SU-DHL-6 (cell line): ENCODE data around the gene FBXL13.

Experiments
- EZH2phosphoT487 ChIP-seq: fragments of 200-600 bp; sonication (generic), shearing (Covaris generic); conservative IDR thresholded peaks from 2 replicates; pipeline ENCODE4 v1.6.1; 2018; ENCODE audit warnings: mild to moderate bottlenecking, antibody characterized with exemption, low read length, moderate library complexity, mixed read lengths
- TF ChIP-seq, protein P1 (sequence below): fragments of 200-600 bp; sonication (generic); IDR thresholded peaks from one replicate; pipeline ENCODE4 v1.5.1; 2017; ENCODE audit warnings: antibody characterized with exemption, mild to moderate bottlenecking, low read length, moderate library complexity; ENCODE audit not compliant: insufficient read depth, poor library complexity, severe bottlenecking

DNA sequence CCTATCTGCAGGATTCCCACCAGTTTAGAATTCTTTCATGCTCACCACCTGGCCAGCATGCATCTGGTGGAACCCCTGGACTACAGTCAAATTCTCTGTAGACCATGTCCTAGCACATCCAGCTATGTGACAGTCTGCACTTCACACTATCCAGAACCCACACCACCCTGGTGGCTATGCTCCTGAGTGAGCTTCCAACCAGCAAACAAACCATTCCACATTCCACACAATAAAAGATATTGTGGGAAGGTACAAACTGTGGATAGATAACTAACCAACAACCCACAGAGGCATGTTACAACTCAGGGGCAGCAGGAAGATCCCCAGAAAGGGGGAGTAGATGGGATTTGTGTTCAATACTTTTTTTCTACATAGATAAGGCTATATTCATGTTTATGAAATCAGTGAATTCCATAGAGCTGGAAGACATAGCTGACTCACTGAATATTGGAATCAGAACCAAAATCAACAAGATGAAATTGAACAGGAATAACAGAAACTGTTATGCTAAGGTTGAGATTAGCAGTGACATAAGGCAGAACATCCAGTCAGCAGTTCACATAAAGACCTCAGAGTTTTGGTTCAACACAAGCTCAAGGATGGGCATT, 89.3 kb downstream of the FBXL13 start:
- TF ChIP-seq, protein P1, sequence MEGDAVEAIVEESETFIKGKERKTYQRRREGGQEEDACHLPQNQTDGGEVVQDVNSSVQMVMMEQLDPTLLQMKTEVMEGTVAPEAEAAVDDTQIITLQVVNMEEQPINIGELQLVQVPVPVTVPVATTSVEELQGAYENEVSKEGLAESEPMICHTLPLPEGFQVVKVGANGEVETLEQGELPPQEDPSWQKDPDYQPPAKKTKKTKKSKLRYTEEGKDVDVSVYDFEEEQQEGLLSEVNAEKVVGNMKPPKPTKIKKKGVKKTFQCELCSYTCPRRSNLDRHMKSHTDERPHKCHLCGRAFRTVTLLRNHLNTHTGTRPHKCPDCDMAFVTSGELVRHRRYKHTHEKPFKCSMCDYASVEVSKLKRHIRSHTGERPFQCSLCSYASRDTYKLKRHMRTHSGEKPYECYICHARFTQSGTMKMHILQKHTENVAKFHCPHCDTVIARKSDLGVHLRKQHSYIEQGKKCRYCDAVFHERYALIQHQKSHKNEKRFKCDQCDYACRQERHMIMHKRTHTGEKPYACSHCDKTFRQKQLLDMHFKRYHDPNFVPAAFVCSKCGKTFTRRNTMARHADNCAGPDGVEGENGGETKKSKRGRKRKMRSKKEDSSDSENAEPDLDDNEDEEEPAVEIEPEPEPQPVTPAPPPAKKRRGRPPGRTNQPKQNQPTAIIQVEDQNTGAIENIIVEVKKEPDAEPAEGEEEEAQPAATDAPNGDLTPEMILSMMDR, result no peak
- TF ChIP-seq EZH2phosphoT487, result no peak
